Measurements from ENCODE around the gene TLR1. TPM values are rescaled to one million over a fixed set of nuclear protein-coding genes. Genes with fewer than 3 reads are reported as not detected.

The TLR1 gene, protein sequence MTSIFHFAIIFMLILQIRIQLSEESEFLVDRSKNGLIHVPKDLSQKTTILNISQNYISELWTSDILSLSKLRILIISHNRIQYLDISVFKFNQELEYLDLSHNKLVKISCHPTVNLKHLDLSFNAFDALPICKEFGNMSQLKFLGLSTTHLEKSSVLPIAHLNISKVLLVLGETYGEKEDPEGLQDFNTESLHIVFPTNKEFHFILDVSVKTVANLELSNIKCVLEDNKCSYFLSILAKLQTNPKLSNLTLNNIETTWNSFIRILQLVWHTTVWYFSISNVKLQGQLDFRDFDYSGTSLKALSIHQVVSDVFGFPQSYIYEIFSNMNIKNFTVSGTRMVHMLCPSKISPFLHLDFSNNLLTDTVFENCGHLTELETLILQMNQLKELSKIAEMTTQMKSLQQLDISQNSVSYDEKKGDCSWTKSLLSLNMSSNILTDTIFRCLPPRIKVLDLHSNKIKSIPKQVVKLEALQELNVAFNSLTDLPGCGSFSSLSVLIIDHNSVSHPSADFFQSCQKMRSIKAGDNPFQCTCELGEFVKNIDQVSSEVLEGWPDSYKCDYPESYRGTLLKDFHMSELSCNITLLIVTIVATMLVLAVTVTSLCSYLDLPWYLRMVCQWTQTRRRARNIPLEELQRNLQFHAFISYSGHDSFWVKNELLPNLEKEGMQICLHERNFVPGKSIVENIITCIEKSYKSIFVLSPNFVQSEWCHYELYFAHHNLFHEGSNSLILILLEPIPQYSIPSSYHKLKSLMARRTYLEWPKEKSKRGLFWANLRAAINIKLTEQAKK
- 6.3 TPM for total RNA-seq

DNA sequence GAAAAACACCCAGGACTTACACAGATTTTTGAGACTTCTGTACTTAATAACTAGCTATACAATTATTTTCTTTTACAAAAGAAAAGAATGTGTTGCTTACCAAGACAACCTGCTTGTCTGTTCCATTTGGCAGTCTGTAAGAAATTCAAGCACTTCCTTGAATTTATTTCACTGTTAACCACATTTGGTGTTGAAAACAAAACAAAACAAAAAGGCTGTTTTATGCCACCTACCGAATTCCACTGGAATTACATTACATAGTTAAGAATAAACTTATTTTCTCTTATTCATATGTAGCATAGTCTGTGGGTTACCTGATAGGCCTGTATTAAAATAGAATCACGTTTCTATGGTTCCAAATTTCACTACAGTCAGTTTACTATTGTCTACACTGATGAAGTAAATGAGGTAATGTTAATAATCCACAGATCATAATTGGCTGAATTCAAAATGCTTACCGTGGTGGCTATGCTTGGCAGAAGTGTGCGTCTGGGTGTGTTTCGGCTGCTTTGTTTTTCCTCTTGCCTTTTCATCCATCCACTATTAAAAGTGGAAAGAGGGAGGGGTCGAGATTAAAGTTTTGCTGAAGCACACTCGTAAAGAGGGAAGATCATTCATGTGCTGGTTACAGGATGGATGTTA, at the start of gene TLR1:
TLR1 (minus strand) TSS at position 138 of the 642 bp plus-strand sequence. CDS start 5,960 bp downstream, outside the sequence.
- Histone ChIP-seq H3K9me3 (ENCODE audit: control insufficient read depth in 3 of 3, low read length in 3 of 3) (no peaks in the 10 kb centered on the region), H3K27me3 (ENCODE audit: control insufficient read depth in 3 of 3, insufficient read depth in 3 of 3, low read length in 3 of 3) (no peaks in the 10 kb centered on the region), H3K4me1 (ENCODE audit: control insufficient read depth in 3 of 3, insufficient read depth in 3 of 3, low read length in 3 of 3) (peaks cover 3 to 14% (median 7%) of the 10 kb centered on the region in 3 donors), H3K9ac (ENCODE audit: low read depth in 1 of 3, low read length in 3 of 3) (peak within 1 kb of the TSS; percentile 34 to 57 (median 43)), H3K4me3 (ENCODE audit: low read length in 3 of 3) (peak within 1 kb of the TSS; percentile 35 to 57 (median 45)), H3K36me3 (ENCODE audit: control insufficient read depth in 3 of 3, insufficient read depth in 3 of 3, low read length in 3 of 3) (peaks cover 0 to 6% (median 0%) of the 10 kb centered on the region in 3 donors), H3K27ac (ENCODE audit: low read depth, low read length) (peak within 1 kb of the TSS; percentile 64)

DNA sequence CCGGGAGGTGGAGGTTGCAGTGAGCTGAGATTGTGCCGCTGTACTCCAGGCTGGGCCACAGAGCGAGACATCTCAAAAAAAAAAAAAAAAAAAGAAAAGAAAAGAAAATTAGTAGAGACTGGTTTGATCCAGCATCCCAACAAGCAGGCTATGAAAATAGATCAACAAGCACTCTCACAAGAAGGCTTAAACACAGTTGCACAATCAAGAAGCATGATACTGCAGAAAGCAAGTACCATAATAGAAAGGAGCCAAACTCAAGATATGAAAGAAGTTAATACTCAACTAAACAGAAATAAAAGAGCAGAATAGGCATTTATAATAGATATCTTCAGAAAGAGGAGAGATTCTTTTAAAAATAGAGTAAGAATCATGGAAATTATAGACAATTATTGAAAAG, 41.4 kb upstream of the TLR1 start:
- H3K36me3 ChIP-seq (ENCODE audit: control insufficient read depth in 3 of 3, insufficient read depth in 3 of 3, low read length in 3 of 3) = no peaks in the 10 kb centered on the region
- no peaks in the 10 kb centered on the region for H3K9me3 ChIP-seq (ENCODE audit: control insufficient read depth in 3 of 3, low read length in 3 of 3)
- no peak overlapping the region for H3K4me3 ChIP-seq (ENCODE audit: low read length in 3 of 3)
- no peak overlapping the region for H3K27ac ChIP-seq (ENCODE audit: low read depth, low read length)
- H3K27me3 ChIP-seq (ENCODE audit: control insufficient read depth in 3 of 3, insufficient read depth in 3 of 3, low read length in 3 of 3) = no peaks in the 10 kb centered on the region
- H3K9ac ChIP-seq (ENCODE audit: low read depth in 1 of 3, low read length in 3 of 3) = no peak overlapping the region
- no peaks in the 10 kb centered on the region for H3K4me1 ChIP-seq (ENCODE audit: control insufficient read depth in 3 of 3, insufficient read depth in 3 of 3, low read length in 3 of 3)

DNA sequence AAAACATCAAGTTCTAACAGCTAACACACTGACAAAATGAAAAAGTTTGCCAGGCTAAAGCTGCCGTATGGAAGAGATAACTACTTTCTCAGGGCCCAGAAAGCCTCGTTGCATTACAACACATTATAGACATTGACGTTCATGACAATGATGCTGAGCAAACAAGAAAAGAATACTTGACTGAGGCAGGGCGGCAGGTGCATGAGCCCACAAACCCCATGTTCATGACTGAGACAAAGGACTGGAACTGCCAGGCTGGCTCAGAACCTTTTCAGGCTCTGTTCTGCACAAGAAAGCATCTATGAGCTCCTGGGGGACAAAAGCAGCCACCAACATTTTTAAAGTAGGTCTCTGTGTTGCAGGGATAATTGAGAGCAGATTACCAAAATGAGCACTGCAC, 38.4 kb upstream of the TLR1 start:
- H3K36me3 ChIP-seq (ENCODE audit: control insufficient read depth in 3 of 3, insufficient read depth in 3 of 3, low read length in 3 of 3) = no peaks in the 10 kb centered on the region
- H3K27me3 ChIP-seq (ENCODE audit: control insufficient read depth in 3 of 3, insufficient read depth in 3 of 3, low read length in 3 of 3) = no peaks in the 10 kb centered on the region
- H3K9ac ChIP-seq (ENCODE audit: low read depth in 1 of 3, low read length in 3 of 3) = no peak overlapping the region
- no peak overlapping the region for H3K4me3 ChIP-seq (ENCODE audit: low read length in 3 of 3)
- H3K27ac ChIP-seq (ENCODE audit: low read depth, low read length) = no peak overlapping the region
- no peaks in the 10 kb centered on the region for H3K4me1 ChIP-seq (ENCODE audit: control insufficient read depth in 3 of 3, insufficient read depth in 3 of 3, low read length in 3 of 3)
- H3K9me3 ChIP-seq (ENCODE audit: control insufficient read depth in 3 of 3, low read length in 3 of 3) = no peaks in the 10 kb centered on the region

DNA sequence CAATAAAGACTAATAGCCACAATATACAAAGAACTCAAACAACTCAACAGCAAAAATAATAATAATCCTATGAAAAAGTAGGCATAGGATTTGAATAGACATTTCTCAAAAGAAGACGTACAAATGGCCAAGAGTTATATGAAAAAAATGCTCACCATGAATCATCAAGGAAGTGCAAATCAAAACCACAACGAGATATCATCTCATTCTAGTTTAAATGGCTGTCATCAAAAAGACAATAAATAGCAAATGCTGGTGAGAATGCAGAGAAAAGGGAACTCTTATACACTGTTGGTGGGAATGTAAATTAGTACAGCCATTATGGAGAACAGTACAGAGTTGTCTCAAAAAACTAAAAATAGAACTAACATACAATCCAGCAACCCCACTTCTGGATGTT, 33.3 kb upstream of the TLR1 start:
- H3K4me1 ChIP-seq (ENCODE audit: control insufficient read depth in 3 of 3, insufficient read depth in 3 of 3, low read length in 3 of 3) = no peaks in the 10 kb centered on the region
- H3K36me3 ChIP-seq (ENCODE audit: control insufficient read depth in 3 of 3, insufficient read depth in 3 of 3, low read length in 3 of 3) = no peaks in the 10 kb centered on the region
- H3K9me3 ChIP-seq (ENCODE audit: control insufficient read depth in 3 of 3, low read length in 3 of 3) = peaks cover 0 to 3% (median 0%) of the 10 kb centered on the region in 3 donors
- no peak overlapping the region for H3K9ac ChIP-seq (ENCODE audit: low read depth in 1 of 3, low read length in 3 of 3)
- no peaks in the 10 kb centered on the region for H3K27me3 ChIP-seq (ENCODE audit: control insufficient read depth in 3 of 3, insufficient read depth in 3 of 3, low read length in 3 of 3)
- H3K27ac ChIP-seq (ENCODE audit: low read depth, low read length) = no peak overlapping the region
- H3K4me3 ChIP-seq (ENCODE audit: low read length in 3 of 3) = no peak overlapping the region

DNA sequence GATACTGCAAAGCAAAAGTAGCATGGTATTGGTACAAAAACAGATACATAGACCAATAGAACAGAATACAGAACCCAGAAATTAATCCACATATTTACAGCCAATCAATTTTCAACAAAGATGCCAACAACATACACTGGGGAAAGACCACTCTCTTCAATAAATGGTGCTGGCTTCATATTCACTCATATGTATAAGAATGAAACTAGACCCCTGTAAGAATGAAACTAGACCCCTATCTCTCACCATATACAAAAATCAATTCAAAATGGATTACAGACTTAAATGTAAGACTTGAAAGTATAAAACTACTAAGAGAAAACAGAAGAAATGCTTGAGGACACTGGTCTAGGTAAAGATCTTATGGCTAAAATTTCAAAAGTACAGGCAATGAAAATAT, 32.7 kb upstream of the TLR1 start:
- H3K9me3 ChIP-seq (ENCODE audit: control insufficient read depth in 3 of 3, low read length in 3 of 3) = peaks cover 0 to 3% (median 0%) of the 10 kb centered on the region in 3 donors
- no peaks in the 10 kb centered on the region for H3K4me1 ChIP-seq (ENCODE audit: control insufficient read depth in 3 of 3, insufficient read depth in 3 of 3, low read length in 3 of 3)
- no peak overlapping the region for H3K4me3 ChIP-seq (ENCODE audit: low read length in 3 of 3)
- H3K27me3 ChIP-seq (ENCODE audit: control insufficient read depth in 3 of 3, insufficient read depth in 3 of 3, low read length in 3 of 3) = no peaks in the 10 kb centered on the region
- H3K36me3 ChIP-seq (ENCODE audit: control insufficient read depth in 3 of 3, insufficient read depth in 3 of 3, low read length in 3 of 3) = no peaks in the 10 kb centered on the region
- H3K9ac ChIP-seq (ENCODE audit: low read depth in 1 of 3, low read length in 3 of 3) = no peak overlapping the region
- H3K27ac ChIP-seq (ENCODE audit: low read depth, low read length) = no peak overlapping the region

DNA sequence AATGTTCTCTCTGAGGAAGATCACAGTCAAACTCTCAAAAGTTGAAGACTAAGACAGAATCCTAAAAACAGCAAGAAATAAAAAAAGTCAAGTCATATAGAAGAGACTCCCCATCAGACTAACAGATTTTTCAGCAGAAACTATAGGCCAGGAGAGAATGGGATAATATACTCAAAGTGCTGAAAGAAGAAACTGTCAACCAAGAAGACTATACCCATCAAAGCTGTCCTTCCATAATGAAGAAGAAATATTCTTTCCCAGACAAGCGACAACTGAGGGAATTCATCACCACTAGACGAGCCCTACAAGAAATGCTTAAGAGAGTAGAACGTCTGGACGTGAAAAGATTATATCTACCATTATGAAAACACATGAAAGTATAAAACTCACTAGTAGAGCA, 30.0 kb upstream of the TLR1 start:
- Histone ChIP-seq H3K36me3 (ENCODE audit: control insufficient read depth in 3 of 3, insufficient read depth in 3 of 3, low read length in 3 of 3) (no peaks in the 10 kb centered on the region), H3K4me3 (ENCODE audit: low read length in 3 of 3) (no peak overlapping the region), H3K9ac (ENCODE audit: low read depth in 1 of 3, low read length in 3 of 3) (no peak overlapping the region), H3K27me3 (ENCODE audit: control insufficient read depth in 3 of 3, insufficient read depth in 3 of 3, low read length in 3 of 3) (no peaks in the 10 kb centered on the region), H3K9me3 (ENCODE audit: control insufficient read depth in 3 of 3, low read length in 3 of 3) (peaks cover 0 to 3% (median 0%) of the 10 kb centered on the region in 3 donors), H3K4me1 (ENCODE audit: control insufficient read depth in 3 of 3, insufficient read depth in 3 of 3, low read length in 3 of 3) (no peaks in the 10 kb centered on the region), H3K27ac (ENCODE audit: low read depth, low read length) (no peak overlapping the region)

DNA sequence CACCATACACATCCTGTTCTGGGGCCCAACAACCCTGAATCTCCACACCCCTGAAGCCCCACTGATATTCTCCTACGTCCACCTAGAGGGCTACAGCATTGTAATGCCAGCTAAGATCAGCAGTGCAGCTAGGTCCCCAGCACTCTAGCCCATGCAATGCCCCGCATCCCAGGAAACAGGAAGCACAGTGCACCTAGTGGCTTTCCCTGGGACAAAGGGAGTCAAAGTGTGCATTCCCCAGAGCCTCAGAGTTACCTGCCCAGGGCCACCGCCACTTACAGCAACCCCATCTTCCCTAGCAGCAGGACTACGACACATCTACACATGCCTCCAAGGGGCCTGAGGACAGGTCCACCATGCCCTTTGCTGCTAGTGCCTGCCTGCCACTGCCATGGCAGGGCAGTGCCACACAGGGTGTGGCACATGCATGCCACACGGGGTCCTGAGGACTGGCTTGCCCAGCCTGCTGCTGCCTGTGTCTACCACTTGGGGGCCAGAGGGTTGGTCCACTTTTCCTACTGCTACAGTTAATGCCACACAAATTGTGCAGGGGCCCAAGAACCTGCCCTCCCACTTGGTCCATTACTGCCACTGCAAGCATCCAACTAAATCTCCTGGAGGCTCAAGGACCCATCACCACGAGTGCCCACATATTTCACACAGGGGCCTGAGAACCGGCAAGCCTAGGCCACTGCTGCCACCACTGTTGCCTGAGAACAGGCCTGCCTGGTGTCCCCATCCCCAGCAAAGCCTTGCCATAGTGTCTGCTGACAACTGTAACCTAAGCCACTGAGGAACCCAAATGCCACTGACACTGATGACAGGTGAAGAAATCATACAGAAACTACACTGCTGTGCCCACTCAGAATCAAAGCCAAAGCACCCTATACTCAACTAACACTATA, 28.3 kb upstream of the TLR1 start:
- Histone ChIP-seq H3K4me1 (ENCODE audit: control insufficient read depth in 3 of 3, insufficient read depth in 3 of 3, low read length in 3 of 3) (no peaks in the 10 kb centered on the region), H3K9me3 (ENCODE audit: control insufficient read depth in 3 of 3, low read length in 3 of 3) (peaks cover 0 to 3% (median 0%) of the 10 kb centered on the region in 3 donors), H3K9ac (ENCODE audit: low read depth in 1 of 3, low read length in 3 of 3) (no peak overlapping the region), H3K36me3 (ENCODE audit: control insufficient read depth in 3 of 3, insufficient read depth in 3 of 3, low read length in 3 of 3) (no peaks in the 10 kb centered on the region), H3K4me3 (ENCODE audit: low read length in 3 of 3) (no peak overlapping the region), H3K27me3 (ENCODE audit: control insufficient read depth in 3 of 3, insufficient read depth in 3 of 3, low read length in 3 of 3) (no peaks in the 10 kb centered on the region), H3K27ac (ENCODE audit: low read depth, low read length) (no peak overlapping the region)

DNA sequence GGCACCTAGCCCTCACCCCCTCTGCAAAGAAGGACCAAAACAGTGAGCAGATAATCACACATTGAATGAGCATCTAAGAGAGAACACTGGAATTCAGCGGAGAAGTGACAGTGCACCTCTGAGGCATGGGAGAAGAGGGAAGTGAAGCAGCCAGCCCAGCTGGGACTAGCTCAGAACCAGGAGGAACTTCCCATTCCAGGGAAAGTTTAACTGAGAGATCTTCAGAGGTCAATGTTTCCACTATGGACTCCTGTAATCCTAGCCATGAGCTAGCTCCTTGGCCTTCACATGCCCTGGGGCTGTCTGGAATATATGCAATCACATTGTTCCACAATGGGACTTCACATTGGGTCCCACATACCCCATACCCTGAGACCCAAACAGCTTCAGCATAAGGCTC, 27.6 kb upstream of the TLR1 start:
- no peaks in the 10 kb centered on the region for H3K4me1 ChIP-seq (ENCODE audit: control insufficient read depth in 3 of 3, insufficient read depth in 3 of 3, low read length in 3 of 3)
- no peak overlapping the region for H3K9ac ChIP-seq (ENCODE audit: low read depth in 1 of 3, low read length in 3 of 3)
- H3K36me3 ChIP-seq (ENCODE audit: control insufficient read depth in 3 of 3, insufficient read depth in 3 of 3, low read length in 3 of 3) = no peaks in the 10 kb centered on the region
- no peak overlapping the region for H3K27ac ChIP-seq (ENCODE audit: low read depth, low read length)
- H3K9me3 ChIP-seq (ENCODE audit: control insufficient read depth in 3 of 3, low read length in 3 of 3) = peaks cover 0 to 3% (median 0%) of the 10 kb centered on the region in 3 donors
- H3K27me3 ChIP-seq (ENCODE audit: control insufficient read depth in 3 of 3, insufficient read depth in 3 of 3, low read length in 3 of 3) = no peaks in the 10 kb centered on the region
- no peak overlapping the region for H3K4me3 ChIP-seq (ENCODE audit: low read length in 3 of 3)

DNA sequence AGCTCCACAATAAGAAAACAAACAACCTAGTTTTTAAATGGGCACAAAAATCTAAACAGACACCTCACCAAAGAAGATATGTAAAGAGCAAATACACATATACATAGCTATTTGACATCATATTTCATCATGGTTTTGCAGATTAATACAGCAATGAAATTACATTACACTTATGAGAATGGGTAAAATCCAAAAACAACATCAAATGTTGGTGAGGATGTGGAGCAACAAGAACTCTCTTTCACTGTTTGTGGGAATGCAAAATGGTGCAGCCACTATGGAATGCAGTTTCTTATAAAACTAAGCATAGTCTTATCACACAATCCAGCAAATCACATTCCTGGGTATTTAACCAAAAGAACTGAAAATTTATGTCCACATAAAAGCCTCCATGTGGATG, 27.1 kb upstream of the TLR1 start:
- H3K9me3 ChIP-seq (ENCODE audit: control insufficient read depth in 3 of 3, low read length in 3 of 3) = peaks cover 0 to 3% (median 0%) of the 10 kb centered on the region in 3 donors
- no peaks in the 10 kb centered on the region for H3K36me3 ChIP-seq (ENCODE audit: control insufficient read depth in 3 of 3, insufficient read depth in 3 of 3, low read length in 3 of 3)
- H3K4me1 ChIP-seq (ENCODE audit: control insufficient read depth in 3 of 3, insufficient read depth in 3 of 3, low read length in 3 of 3) = no peaks in the 10 kb centered on the region

More for the DNA sequence above, 27.1 kb upstream of the TLR1 start:
- Histone ChIP-seq H3K27me3 (ENCODE audit: control insufficient read depth in 3 of 3, insufficient read depth in 3 of 3, low read length in 3 of 3) (no peaks in the 10 kb centered on the region), H3K9ac (ENCODE audit: low read depth in 1 of 3, low read length in 3 of 3) (no peak overlapping the region), H3K4me3 (ENCODE audit: low read length in 3 of 3) (no peak overlapping the region), H3K27ac (ENCODE audit: low read depth, low read length) (no peak overlapping the region)
